Measurements from ENCODE around the gene FLOT1.

Gene FLOT1

GRCh38 chr6:30738532-30738931 lies 4.0 kb downstream of the FLOT1 start (continued):
- TF ChIP-seq ATF2 (tag by site-specific recombination; IDR thresholded peaks at IDR 0.05; ENCODE audit: low read depth) (no peak), YY1 (tag by site-specific recombination; IDR thresholded peaks at IDR 0.05) (no peak), YY2 (tag by site-specific recombination; IDR thresholded peaks at IDR 0.05) (no peak), ZNF23 (tag by site-specific recombination; IDR thresholded peaks at IDR 0.05; ENCODE audit: borderline replicate concordance) (no peak), ZNF335 (tag by site-specific recombination; conservative IDR thresholded peaks at IDR 0.05) (no peak), SP2 (tag by site-specific recombination; IDR thresholded peaks at IDR 0.05) (no peak)

GRCh38 chr6:30735668-30736314 lies 6.7 kb downstream of the FLOT1 start:
- ChIA-PET POLR2A (interaction anchor here (0.6 to 1.8 kb wide), 6 partner anchors 9 to 192 kb away, joined by 3 to 7 read pairs (median 4); partner anchors contain the start of genes IER3 and MDC1), CTCF (interaction anchor here (0.7 to 1.1 kb wide), 5 partner anchors 11 to 367 kb away, joined by 3 to 4 read pairs (median 3); no protein-coding TSS in a partner anchor)
- H3K4me3 ChIP-seq (ENCODE audit: low read depth, low read length) = no peak overlapping the region
- H3K36me3 ChIP-seq (ENCODE audit: control insufficient read depth in 2 of 2, insufficient read depth in 1 of 2, low read length in 2 of 2) = peaks cover 64 to 90% of the 10 kb centered on the region in 2 experiments; a peak in 2 of 3 replicates
- TF ChIP-seq ZNF629 (tag by site-specific recombination; IDR thresholded peaks at IDR 0.05) (no peak), ZNF658 (tag by site-specific recombination; IDR thresholded peaks at IDR 0.05) (no peak), ZNF114 (tag by site-specific recombination; IDR thresholded peaks at IDR 0.05) (no peak), ZFP41 (tag by site-specific recombination; IDR thresholded peaks at IDR 0.05; ENCODE audit: borderline replicate concordance) (no peak), ZNF157 (tag by site-specific recombination; IDR thresholded peaks at IDR 0.05) (no peak), ZNF423 (tag by site-specific recombination; IDR thresholded peaks at IDR 0.05) (no peak), YY2 (tag by site-specific recombination; IDR thresholded peaks at IDR 0.05) (no peak), REPIN1 (tag by site-specific recombination; IDR thresholded peaks at IDR 0.05; ENCODE audit: low read depth) (no peak), YY1 (tag by site-specific recombination; IDR thresholded peaks at IDR 0.05) (no peak), ZNF510 (tag by site-specific recombination; IDR thresholded peaks at IDR 0.05; ENCODE audit: insufficient replicate concordance) (no peak), ZBTB20 (tag by site-specific recombination; IDR thresholded peaks at IDR 0.05) (no peak), ZNF214 (tag by site-specific recombination; IDR thresholded peaks at IDR 0.05; ENCODE audit: borderline replicate concordance) (no peak), ZNF621 (tag by site-specific recombination; IDR thresholded peaks at IDR 0.05) (no peak), ZNF2 (tag by site-specific recombination; IDR thresholded peaks at IDR 0.05) (no peak), ZNF501 (tag by site-specific recombination; IDR thresholded peaks at IDR 0.05) (no peak)
- no peak overlapping the region for H3K27ac ChIP-seq (ENCODE audit: extremely low read depth, low read depth, low read length)
- no peaks in the 10 kb centered on the region for H3K9me3 ChIP-seq (ENCODE audit: control insufficient read depth, insufficient read depth, low read depth, low read length)
- no peaks in the 10 kb centered on the region for H3K4me1 ChIP-seq (ENCODE audit: control insufficient read depth, insufficient read depth, low read length)

GRCh38 chr6:30732237-30732943 lies 10.1 kb downstream of the FLOT1 start:
- TF ChIP-seq ZNF18 (tag by site-specific recombination; IDR thresholded peaks at IDR 0.05) (0 out of 2 replicates have a peak, but pooled peaks have one; percentile 19), ZNF362 (tag by site-specific recombination; IDR thresholded peaks at IDR 0.05) (no peak), MYNN (tag by site-specific recombination; IDR thresholded peaks at IDR 0.05; ENCODE audit: borderline replicate concordance) (no peak), ZNF514 (tag by site-specific recombination; IDR thresholded peaks at IDR 0.05) (no peak), BCL6B (tag by site-specific recombination; IDR thresholded peaks at IDR 0.05) (no peak), ZNF239 (tag by site-specific recombination; IDR thresholded peaks at IDR 0.05) (no peak), ZIC2 (tag by site-specific recombination; IDR thresholded peaks at IDR 0.05) (no peak)
- CTCF ChIA-PET = interaction anchor here (0.6 to 18.7 kb wide), 27 partner anchors 7 to 355 kb away, joined by 3 to 692 read pairs (median 12); partner anchors contain the start of genes DHX16, FLOT1, MDC1 and NRM
- POLR2A ChIA-PET = interaction anchor here (1.3 to 6.5 kb wide), 6 partner anchors 8 to 129 kb away, joined by 5 to 61 read pairs (median 22); partner anchors contain the start of genes FLOT1 and IER3

More at GRCh38 chr6:30732237-30732943, 10.1 kb downstream of the FLOT1 start:
- H3K27ac ChIP-seq (ENCODE audit: extremely low read depth, low read depth, low read length) = no peak overlapping the region
- H3K36me3 ChIP-seq (ENCODE audit: control insufficient read depth in 2 of 2, insufficient read depth in 1 of 2, low read length in 2 of 2) = peaks cover 46 to 85% of the 10 kb centered on the region in 2 experiments; a peak in 2 of 3 replicates
- H3K4me1 ChIP-seq (ENCODE audit: control insufficient read depth, insufficient read depth, low read length) = peaks cover 4% of the 10 kb centered on the region
- H3K9me3 ChIP-seq (ENCODE audit: control insufficient read depth, insufficient read depth, low read depth, low read length) = no peaks in the 10 kb centered on the region
- H3K4me3 ChIP-seq (ENCODE audit: low read depth, low read length) = no peak overlapping the region
